WTC11 (cell line): ENCODE results near the gene ZNF276. TPM values are rescaled to one million over a fixed set of nuclear protein-coding genes. Genes with fewer than 3 reads are reported as not detected.
"Not testable (repeated sequence)": the region's sequence is repeated elsewhere in the genome, so short reads cannot be mapped to it uniquely, and the experiment has no call there.

ENCODE experiments used
- ATAC-seq: fragments of 200-7000 bp; cut with Tn5 transposase; 2 replicates; pipeline ENCODE4 v1.10.0; 2021; ENCODE audit warnings: mild to moderate bottlenecking, moderate library complexity
- CTCF ChIA-PET: fragments of 300-600 bp; sonication (Branson Sonifier 250); formaldehyde crosslinking; loops from one replicate; lab custom pipeline; 2021; ENCODE audit warnings: antibody characterized with exemption; lab: Charles Lee
- POLR2A ChIA-PET: fragments of 350-600 bp; sonication (Branson Sonifier 250); formaldehyde crosslinking; loops from one replicate; lab custom pipeline; 2021; ENCODE audit warnings: antibody characterized with exemption; lab: Charles Lee
- DNase-seq: peaks from one replicate; pipeline ENCODE4 v3.0.0; 2021; ENCODE audit warnings: low spot score
- H3K27ac Mint-ChIP-seq: 2 replicates; pipeline ENCODE4 v1.8.0; 2021; ENCODE audit warnings: mixed read lengths
- H3K27me3 Mint-ChIP-seq: 2 replicates; pipeline ENCODE4 v1.8.0; 2021; ENCODE audit warnings: low read depth, mild to moderate bottlenecking, moderate library complexity, mixed read lengths
- H3K36me3 Mint-ChIP-seq: 2 replicates; pipeline ENCODE4 v1.8.0; 2021; ENCODE audit warnings: mixed read lengths
- H3K4me1 Mint-ChIP-seq: 2 replicates; pipeline ENCODE4 v1.8.0; 2022; ENCODE audit warnings: mixed read lengths
- H3K4me3 Mint-ChIP-seq: 2 replicates; pipeline ENCODE4 v1.8.0; 2021; ENCODE audit warnings: mild to moderate bottlenecking, moderate library complexity, mixed read lengths
- H3K9me3 Mint-ChIP-seq: 2 replicates; pipeline ENCODE4 v1.8.0; 2021; ENCODE audit warnings: mixed read lengths
- CBFB ChIP-seq: sonication (generic); formaldehyde crosslinking; IDR thresholded peaks from 2 replicates; pipeline ENCODE4 v1.8.1; 2022; ENCODE audit warnings: mild to moderate bottlenecking, low read depth, missing genetic modification reagents
- total RNA-seq: library from RNA; stranded (reverse); gene quantifications from 3 replicates; pipeline ENCODE4 v1.2.3, GENCODE V29; 2021
- TF ChIP-seq, protein P1 (sequence below): sonication (generic); formaldehyde crosslinking; IDR thresholded peaks from 2 replicates; pipeline ENCODE4 v1.8.0; 2022; ENCODE audit warnings: missing genetic modification reagents
- TF ChIP-seq, protein P2 (sequence below): sonication (generic); formaldehyde crosslinking; IDR thresholded peaks from 2 replicates; pipeline ENCODE4 v1.8.1; 2023; ENCODE audit warnings: mild to moderate bottlenecking, missing genetic modification reagents, moderate library complexity
- TF ChIP-seq, protein P3 (sequence below): sonication (generic); formaldehyde crosslinking; IDR thresholded peaks from 2 replicates; pipeline ENCODE4 v1.8.1; 2022; ENCODE audit warnings: missing genetic modification reagents, borderline replicate concordance
- TF ChIP-seq, protein P4 (sequence below): fragments of 250-450 bp; sonication (Bioruptor Pico); IDR thresholded peaks from 2 replicates; pipeline ENCODE4 v1.8.0; 2021; ENCODE audit warnings: mild to moderate bottlenecking
- TF ChIP-seq, protein P5 (sequence below): sonication (generic); formaldehyde crosslinking; IDR thresholded peaks from 2 replicates; pipeline ENCODE4 v1.8.1; 2023; ENCODE audit warnings: mild to moderate bottlenecking, missing genetic modification reagents, borderline replicate concordance
- TF ChIP-seq, protein P6 (sequence below): sonication (generic); formaldehyde crosslinking; IDR thresholded peaks from 2 replicates; pipeline ENCODE4 v1.8.0; 2023; ENCODE audit warnings: missing genetic modification reagents, mild to moderate bottlenecking, borderline replicate concordance

Gene ZNF276
- total RNA-seq, 1 experiment from 2014 or later: 16.6 TPM

DNA sequence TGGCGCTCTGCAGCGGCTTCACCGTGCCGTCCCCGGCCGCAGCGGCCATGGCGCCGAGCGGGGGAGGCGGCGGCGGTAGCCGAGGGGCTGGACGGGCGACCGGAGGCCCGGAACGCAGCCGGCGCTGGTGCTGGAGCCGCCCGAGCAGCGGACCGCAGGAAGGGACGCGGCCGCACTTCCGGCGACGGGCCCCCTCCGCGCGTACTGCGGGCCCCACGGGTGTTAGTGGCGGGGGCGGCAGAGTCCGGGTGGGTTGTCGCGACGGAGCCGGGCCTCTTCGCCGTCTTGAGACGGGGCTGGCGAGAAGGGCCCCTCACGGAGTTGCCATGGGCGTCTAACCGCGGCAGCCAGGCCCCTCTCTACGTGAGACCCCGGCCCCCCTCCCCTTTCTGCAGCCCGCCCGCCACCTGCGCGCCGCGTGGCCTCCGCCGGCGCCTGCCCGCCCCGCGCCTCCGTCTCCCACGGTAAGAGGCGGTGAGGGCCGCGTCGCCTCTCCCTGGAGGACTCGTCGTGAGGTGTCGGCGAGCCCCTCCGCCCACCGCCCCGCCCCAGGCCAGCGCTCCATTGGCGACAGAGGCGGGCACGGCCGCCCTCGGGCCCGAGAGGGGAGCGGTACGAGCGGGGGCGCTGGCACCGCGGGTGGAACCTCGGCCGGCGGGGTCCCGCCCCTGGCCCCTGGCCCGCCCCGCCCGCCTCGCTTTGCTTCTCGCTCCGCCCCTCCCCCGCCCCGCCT, at the start of gene ZNF276, which contains the start of gene VPS9D1 (continued):
- TF ChIP-seq, protein P1, sequence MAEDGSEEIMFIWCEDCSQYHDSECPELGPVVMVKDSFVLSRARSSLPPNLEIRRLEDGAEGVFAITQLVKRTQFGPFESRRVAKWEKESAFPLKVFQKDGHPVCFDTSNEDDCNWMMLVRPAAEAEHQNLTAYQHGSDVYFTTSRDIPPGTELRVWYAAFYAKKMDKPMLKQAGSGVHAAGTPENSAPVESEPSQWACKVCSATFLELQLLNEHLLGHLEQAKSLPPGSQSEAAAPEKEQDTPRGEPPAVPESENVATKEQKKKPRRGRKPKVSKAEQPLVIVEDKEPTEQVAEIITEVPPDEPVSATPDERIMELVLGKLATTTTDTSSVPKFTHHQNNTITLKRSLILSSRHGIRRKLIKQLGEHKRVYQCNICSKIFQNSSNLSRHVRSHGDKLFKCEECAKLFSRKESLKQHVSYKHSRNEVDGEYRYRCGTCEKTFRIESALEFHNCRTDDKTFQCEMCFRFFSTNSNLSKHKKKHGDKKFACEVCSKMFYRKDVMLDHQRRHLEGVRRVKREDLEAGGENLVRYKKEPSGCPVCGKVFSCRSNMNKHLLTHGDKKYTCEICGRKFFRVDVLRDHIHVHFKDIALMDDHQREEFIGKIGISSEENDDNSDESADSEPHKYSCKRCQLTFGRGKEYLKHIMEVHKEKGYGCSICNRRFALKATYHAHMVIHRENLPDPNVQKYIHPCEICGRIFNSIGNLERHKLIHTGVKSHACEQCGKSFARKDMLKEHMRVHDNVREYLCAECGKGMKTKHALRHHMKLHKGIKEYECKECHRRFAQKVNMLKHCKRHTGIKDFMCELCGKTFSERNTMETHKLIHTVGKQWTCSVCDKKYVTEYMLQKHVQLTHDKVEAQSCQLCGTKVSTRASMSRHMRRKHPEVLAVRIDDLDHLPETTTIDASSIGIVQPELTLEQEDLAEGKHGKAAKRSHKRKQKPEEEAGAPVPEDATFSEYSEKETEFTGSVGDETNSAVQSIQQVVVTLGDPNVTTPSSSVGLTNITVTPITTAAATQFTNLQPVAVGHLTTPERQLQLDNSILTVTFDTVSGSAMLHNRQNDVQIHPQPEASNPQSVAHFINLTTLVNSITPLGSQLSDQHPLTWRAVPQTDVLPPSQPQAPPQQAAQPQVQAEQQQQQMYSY (CRISPR knock-in tag): no peak
- peak; percentile 70; the same call in 1 of the 2 replicates for TF ChIP-seq CBFB (CRISPR knock-in tag)
- TF ChIP-seq, protein P2, sequence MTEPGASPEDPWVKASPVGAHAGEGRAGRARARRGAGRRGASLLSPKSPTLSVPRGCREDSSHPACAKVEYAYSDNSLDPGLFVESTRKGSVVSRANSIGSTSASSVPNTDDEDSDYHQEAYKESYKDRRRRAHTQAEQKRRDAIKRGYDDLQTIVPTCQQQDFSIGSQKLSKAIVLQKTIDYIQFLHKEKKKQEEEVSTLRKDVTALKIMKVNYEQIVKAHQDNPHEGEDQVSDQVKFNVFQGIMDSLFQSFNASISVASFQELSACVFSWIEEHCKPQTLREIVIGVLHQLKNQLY: no peak
- TF ChIP-seq, protein P3, sequence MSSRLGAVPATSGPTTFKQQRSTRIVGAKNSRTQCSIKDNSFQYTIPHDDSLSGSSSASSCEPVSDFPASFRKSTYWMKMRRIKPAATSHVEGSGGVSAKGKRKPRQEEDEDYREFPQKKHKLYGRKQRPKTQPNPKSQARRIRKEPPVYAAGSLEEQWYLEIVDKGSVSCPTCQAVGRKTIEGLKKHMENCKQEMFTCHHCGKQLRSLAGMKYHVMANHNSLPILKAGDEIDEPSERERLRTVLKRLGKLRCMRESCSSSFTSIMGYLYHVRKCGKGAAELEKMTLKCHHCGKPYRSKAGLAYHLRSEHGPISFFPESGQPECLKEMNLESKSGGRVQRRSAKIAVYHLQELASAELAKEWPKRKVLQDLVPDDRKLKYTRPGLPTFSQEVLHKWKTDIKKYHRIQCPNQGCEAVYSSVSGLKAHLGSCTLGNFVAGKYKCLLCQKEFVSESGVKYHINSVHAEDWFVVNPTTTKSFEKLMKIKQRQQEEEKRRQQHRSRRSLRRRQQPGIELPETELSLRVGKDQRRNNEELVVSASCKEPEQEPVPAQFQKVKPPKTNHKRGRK (CRISPR knock-in tag): no peak
- TF ChIP-seq, protein P4, sequence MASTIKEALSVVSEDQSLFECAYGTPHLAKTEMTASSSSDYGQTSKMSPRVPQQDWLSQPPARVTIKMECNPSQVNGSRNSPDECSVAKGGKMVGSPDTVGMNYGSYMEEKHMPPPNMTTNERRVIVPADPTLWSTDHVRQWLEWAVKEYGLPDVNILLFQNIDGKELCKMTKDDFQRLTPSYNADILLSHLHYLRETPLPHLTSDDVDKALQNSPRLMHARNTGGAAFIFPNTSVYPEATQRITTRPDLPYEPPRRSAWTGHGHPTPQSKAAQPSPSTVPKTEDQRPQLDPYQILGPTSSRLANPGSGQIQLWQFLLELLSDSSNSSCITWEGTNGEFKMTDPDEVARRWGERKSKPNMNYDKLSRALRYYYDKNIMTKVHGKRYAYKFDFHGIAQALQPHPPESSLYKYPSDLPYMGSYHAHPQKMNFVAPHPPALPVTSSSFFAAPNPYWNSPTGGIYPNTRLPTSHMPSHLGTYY (CRISPR knock-in tag): no peak
- TF ChIP-seq, protein P5, sequence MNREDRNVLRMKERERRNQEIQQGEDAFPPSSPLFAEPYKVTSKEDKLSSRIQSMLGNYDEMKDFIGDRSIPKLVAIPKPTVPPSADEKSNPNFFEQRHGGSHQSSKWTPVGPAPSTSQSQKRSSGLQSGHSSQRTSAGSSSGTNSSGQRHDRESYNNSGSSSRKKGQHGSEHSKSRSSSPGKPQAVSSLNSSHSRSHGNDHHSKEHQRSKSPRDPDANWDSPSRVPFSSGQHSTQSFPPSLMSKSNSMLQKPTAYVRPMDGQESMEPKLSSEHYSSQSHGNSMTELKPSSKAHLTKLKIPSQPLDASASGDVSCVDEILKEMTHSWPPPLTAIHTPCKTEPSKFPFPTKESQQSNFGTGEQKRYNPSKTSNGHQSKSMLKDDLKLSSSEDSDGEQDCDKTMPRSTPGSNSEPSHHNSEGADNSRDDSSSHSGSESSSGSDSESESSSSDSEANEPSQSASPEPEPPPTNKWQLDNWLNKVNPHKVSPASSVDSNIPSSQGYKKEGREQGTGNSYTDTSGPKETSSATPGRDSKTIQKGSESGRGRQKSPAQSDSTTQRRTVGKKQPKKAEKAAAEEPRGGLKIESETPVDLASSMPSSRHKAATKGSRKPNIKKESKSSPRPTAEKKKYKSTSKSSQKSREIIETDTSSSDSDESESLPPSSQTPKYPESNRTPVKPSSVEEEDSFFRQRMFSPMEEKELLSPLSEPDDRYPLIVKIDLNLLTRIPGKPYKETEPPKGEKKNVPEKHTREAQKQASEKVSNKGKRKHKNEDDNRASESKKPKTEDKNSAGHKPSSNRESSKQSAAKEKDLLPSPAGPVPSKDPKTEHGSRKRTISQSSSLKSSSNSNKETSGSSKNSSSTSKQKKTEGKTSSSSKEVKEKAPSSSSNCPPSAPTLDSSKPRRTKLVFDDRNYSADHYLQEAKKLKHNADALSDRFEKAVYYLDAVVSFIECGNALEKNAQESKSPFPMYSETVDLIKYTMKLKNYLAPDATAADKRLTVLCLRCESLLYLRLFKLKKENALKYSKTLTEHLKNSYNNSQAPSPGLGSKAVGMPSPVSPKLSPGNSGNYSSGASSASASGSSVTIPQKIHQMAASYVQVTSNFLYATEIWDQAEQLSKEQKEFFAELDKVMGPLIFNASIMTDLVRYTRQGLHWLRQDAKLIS (CRISPR knock-in tag): no peak
- TF ChIP-seq, protein P6, sequence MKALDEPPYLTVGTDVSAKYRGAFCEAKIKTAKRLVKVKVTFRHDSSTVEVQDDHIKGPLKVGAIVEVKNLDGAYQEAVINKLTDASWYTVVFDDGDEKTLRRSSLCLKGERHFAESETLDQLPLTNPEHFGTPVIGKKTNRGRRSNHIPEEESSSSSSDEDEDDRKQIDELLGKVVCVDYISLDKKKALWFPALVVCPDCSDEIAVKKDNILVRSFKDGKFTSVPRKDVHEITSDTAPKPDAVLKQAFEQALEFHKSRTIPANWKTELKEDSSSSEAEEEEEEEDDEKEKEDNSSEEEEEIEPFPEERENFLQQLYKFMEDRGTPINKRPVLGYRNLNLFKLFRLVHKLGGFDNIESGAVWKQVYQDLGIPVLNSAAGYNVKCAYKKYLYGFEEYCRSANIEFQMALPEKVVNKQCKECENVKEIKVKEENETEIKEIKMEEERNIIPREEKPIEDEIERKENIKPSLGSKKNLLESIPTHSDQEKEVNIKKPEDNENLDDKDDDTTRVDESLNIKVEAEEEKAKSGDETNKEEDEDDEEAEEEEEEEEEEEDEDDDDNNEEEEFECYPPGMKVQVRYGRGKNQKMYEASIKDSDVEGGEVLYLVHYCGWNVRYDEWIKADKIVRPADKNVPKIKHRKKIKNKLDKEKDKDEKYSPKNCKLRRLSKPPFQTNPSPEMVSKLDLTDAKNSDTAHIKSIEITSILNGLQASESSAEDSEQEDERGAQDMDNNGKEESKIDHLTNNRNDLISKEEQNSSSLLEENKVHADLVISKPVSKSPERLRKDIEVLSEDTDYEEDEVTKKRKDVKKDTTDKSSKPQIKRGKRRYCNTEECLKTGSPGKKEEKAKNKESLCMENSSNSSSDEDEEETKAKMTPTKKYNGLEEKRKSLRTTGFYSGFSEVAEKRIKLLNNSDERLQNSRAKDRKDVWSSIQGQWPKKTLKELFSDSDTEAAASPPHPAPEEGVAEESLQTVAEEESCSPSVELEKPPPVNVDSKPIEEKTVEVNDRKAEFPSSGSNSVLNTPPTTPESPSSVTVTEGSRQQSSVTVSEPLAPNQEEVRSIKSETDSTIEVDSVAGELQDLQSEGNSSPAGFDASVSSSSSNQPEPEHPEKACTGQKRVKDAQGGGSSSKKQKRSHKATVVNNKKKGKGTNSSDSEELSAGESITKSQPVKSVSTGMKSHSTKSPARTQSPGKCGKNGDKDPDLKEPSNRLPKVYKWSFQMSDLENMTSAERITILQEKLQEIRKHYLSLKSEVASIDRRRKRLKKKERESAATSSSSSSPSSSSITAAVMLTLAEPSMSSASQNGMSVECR (CRISPR knock-in tag): peak; percentile 82
- TF ChIP-seq, all 79 proteins: peak for 23

DNA sequence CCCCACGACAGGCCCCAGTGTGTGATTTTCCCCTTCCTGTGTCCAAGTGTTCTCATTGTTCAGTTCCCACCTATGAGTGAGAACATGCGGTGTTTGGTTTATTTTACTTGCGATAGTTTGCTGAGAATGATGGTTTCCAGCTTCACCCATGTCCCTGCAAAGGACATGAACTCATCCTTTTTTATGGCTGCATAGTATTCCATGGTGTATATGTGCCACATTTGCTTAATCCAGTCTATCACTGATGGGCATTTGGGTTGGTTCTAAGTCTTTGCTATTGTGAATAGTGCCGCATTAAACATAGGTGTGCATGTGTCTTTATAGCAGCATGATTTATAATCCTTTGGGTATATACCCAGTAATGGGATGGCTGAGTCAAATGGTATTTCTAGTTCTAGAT, 49.8 kb upstream of the ZNF276 start:
- Mint-ChIP-seq H3K36me3 (peaks cover 13% of the 10 kb centered on the region), H3K9me3 (peaks cover 21% of the 10 kb centered on the region)
- POLR2A ChIA-PET, DNase-seq, H3K27me3 Mint-ChIP-seq, H3K4me3 Mint-ChIP-seq, H3K27ac Mint-ChIP-seq, ATAC-seq, H3K4me1 Mint-ChIP-seq: not testable (repeated sequence)
- CTCF ChIA-PET: interaction anchor here (0.6 to 0.7 kb wide), 2 partner anchors 13 to 69 kb away, joined by 3 read pairs; no protein-coding TSS in a partner anchor
